NCI-H2107 treated with DMSO at 0.1 percent for 48 hours (cell line): Measurements from ENCODE around the gene ALPL.

ENCODE experiments used
- DNase-seq: peaks from one replicate; lab custom pipeline; 2025; ENCODE audit not compliant: unreplicated experiment; lab: John Stamatoyannopoulos, UW

Gene ALPL

DNA sequence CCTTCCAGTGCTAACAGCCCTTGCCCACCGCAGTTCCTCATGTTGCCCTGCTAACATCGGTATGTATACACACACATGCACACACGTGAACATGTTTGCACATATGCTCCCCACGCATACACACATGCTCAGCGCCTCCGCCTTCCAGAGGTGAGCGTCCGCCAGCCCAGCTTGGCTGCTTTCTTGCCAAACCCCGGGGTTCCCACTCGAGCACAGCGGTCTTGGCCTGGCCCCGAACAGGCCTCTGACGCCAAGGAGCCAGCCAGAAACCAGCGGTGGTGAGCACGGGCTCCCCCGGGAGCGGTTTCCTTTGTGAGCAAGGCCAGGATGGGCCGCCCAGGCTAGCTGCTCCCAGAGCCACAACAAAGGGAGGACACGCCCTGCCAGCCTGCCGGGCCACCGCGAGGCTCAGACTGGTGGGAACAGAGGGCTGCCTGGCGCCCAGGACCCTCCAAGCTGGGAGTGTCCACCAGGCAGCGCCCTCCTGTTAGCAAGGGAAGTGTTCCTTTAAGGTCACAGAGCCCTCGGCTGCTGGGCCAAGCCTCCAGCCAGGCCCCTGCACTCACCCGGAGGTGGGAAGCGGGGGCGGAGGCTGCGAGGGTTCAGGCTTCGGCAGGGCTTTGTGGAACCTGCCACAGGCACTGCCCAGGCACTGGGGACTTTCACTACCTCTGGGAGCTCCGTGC lies 65.4 kb downstream of the ALPL start:
- peak; percentile 69 for DNase-seq

DNA sequence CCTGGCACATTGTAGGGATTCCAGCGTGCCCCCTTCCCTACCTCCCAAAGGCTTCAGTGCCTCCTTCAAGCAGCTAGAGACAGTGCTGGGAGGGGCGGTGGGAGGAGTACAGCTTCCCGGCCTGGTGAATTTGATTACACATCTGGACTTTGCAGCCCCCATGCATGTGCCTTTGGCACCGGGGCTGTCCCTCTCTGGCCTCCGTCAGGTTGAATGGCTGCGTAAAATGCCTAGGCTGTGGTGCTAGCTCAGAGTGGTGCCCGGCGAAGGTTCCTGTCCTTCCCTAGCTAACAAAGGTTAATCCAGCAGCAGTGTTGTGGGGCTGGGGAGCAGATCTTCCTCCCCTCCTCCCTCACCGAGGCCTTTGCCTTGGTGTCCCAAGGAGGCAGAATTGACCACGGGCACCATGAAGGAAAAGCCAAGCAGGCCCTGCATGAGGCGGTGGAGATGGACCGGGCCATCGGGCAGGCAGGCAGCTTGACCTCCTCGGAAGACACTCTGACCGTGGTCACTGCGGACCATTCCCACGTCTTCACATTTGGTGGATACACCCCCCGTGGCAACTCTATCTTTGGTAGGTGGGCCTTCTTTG lies 66.2 kb downstream of the ALPL start:
- DNase-seq = no peak

DNA sequence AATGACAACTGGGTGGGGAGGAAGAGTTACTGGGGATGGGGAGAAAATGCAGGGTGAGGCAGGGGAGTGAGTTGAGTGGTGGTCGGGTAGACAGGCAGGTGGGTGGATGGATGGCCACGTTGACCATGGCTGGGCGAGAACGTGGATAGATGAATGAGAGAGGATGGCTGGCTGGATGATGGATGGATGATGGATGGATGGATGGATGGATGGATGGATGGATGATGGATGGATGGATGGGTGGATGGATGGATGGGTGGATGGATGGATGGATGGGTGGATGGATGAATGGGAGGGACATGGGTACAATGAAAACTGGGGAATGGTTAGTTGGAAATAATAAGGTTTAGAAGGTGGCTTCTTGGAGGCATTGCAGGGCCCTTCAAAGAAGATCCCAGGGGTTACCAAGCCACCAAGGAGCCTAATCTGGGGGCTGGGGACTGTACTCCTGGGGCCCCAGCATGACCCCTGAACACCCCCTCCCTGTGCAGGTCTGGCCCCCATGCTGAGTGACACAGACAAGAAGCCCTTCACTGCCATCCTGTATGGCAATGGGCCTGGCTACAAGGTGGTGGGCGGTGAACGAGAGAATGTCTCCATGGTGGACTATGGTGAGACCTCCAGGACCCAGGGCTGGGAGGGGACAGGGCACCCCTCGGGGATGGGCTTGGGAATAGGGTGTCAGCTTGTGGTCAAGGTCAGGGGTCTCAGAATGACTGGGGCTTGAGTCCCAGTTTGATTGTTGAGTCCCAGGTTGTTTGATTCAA lies 67.0 kb downstream of the ALPL start:
- no peak for DNase-seq

DNA sequence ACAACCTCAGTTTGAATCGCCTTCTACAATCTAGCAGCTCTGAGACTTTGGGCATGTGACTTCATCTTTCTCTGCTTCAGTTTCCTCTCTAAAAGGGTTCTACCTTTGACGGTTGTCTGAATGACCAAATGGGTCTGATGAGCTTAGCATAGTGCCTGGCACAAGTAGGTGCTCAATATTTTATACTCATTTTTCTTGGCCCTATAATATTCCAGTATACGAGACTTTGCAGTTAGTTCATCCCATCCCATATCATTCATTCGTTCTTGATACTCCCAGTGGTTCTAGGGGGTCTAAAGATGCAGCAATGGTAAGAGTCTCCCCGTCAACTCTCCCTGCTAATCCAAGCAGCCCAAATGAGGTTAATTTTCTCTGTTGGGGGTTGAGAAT lies 67.6 kb downstream of the ALPL start:
- DNase-seq = no peak

DNA sequence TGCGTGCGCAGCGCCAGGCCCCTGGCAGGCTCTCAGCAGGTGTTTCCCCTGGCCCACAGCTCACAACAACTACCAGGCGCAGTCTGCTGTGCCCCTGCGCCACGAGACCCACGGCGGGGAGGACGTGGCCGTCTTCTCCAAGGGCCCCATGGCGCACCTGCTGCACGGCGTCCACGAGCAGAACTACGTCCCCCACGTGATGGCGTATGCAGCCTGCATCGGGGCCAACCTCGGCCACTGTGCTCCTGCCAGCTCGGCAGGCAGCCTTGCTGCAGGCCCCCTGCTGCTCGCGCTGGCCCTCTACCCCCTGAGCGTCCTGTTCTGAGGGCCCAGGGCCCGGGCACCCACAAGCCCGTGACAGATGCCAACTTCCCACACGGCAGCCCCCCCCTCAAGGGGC lies 68.1 kb downstream of the ALPL start:
- DNase-seq = no peak

DNA sequence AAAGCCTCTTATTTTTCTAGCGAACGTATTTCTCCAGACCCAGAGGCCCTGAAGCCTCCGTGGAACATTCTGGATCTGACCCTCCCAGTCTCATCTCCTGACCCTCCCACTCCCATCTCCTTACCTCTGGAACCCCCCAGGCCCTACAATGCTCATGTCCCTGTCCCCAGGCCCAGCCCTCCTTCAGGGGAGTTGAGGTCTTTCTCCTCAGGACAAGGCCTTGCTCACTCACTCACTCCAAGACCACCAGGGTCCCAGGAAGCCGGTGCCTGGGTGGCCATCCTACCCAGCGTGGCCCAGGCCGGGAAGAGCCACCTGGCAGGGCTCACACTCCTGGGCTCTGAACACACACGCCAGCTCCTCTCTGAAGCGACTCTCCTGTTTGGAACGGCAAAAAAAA lies 68.7 kb downstream of the ALPL start:
- DNase-seq = no peak

DNA sequence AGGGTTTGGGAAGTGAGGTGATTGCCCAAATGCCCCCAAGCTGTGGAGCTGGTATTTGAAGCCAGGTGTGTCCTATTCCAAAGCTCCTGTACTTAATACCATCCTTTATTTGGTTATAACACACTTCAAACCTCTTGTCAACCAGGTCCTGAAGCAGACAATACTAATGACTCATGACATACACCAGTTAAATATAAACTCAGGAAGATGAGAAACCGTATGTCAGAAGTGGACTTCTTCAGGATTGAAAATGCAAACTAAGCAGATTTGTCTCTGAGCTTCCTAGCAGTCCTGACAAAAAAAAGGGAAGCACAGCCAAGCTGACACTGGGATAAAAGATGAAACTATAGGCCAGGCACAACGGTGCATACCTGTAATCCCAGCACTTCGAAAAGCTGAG lies 70.6 kb downstream of the ALPL start:
- no peak for DNase-seq

DNA sequence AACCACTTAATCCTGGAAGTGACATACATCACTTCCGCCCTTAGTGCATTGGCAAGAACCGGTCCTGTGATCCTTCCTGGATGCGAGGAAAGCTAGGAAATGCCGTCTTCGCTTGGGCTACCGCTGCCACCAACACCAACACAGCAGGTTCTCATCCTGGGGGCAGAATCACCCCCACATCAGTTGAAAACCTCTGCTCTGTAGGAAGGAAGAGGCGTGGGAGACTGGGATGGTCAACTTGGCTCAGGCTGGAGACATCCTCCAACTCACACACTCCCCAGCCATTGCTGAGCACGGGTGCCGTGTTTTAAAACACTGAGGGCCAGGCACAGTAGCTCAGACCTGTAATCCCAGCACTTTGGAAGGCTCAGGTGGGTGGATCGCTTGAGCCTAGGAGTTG lies 74.9 kb downstream of the ALPL start:
- DNase-seq = no peak

DNA sequence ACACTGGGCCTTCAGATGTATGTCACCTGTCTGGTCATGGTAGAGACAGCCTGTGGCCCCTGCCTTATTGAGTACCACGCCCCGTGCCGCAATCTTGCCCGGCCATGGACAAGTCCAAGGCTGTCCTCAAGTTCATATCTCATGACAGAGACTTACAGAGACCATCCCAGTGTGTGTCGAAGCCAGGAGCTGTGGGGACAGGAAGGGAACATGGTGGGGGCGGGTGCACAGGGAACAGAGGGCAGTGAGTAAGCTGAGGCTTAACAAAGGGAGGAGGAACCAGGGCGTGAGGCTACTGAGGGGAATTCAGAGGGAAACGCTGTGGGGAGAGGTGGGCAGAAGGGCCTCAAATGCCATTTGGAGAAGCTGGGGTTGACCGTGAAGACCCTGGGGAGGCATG lies 75.8 kb downstream of the ALPL start:
- no peak for DNase-seq

DNA sequence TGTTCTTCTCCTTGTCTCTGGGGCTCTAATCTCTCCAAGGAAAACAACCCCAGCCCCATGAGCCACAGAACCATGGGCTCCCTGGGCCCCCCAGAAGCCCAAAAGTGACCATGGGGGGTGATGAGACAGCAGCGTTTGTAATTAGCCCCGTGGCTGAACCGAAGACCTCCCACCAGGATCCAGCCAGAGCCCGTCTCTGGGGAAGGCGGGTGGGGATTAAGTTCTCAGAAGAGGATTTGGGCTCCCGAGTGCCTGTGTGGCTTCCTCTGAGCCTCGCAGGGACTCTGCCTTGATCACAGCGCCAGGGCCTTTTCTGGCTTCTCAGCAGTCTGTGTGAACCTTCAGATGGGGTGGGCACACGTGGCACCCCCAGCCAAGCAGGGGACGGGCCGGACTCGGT lies 77.0 kb downstream of the ALPL start:
- no peak for DNase-seq

DNA sequence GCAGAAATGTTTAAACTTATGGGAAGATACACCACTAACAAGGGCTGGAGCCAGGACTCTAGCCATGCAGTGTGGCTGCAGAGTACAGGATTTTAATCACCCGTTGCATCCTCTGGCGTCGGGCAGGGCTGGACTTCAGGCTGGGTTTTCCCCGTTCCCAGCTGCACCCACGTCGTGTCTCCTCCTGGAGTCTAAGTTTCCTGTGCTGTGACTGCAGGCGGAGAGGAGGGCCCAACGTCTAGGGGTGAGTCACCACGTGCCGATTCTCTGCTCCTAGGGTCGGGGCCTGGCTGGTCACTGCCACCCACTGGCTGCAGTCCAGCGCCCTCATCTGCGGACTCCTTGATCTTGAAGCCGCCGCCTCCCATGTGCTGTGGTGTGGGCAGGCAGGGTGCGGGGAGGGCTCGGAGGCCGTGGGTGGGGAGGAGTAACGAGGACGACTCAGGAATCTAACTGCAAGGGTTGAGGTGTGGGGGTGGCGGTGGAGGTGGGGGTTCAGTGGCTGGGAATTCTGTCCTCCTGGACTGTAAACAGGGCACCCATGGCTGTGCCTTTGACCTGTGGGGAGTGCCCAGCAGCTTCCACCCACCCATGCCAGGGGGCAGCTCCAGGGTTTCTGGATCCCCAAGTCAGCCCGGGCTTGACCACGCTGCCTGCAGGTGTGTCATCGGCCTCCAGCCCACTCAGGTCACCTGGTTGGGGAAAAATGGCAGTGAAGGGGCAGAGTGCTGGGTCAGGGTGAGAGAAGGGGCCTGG lies 77.8 kb downstream of the ALPL start:
- DNase-seq = no peak

DNA sequence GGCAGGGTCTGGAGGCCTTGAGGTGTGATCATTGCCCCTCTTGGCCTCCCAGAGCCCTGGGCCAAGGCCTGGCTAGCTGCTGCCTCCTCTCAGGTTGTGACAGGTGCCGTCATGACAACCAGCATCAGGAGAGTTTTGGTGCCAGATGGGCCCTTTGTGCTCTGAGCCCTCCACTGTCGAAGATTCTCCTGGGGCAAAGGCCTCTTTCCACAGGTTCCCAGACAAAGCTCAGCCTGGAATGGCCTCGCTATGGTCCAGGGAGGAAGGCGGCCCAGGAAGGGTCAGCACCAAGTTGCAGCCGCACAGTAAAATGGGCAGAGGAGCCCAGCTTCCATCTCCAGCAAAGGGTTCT lies 78.4 kb downstream of the ALPL start:
- no peak for DNase-seq

DNA sequence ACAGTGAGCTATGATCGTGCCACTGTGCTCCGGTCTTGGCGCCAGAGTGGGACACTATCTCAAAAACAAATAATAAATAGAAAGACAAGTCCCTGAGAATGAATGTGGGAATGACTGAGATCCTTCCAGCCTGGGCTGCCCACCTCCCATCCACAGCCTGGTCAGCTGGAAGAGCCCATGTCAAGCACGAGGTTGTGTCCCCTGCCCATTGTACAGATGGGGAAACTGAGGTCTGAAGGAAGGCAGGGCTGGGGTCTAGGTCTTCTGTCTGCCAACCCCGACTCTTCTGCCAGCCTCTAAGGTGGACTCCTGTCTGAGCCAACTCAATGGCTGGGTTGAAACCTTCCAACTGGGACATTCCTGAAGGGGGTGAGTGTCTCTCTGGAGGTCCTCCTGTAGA lies 80.4 kb downstream of the ALPL start:
- no peak for DNase-seq

DNA sequence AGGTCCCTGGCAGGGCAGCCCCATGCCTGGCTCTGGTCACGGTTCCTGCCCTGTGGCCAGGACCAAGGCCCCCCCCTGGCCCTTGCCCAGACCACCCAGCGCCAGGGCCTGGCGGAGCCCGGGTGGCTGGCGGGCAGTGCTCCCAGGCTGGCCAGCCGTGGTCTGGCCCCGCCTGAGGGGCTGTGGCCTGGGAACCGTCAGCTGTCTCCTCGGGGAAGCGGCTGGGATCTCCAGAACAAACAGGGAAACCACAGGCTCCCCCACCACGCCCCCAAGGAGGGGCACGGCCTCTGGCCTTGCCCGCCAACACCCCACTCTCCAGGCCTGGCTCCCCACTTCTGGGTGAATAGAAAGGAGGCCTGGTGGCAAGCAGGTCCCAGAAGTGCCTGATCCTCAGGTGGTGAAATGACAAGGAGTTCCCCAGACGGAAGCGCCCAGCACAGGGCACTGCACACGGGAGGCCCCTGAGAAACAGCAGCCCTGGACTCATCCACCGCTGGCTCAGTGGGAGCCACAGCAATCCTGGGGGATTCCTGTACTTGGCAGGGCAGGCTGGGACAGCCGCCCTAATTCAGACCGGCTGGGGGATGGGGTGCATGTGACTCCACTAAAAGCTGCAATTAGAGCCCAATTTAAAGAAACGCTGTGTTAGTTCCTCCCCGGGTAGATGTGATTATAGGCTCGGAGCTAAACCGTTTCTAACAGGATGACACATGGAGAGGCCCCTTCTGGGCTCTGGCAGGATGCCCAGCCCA lies 81.1 kb downstream of the ALPL start:
- DNase-seq = no peak

DNA sequence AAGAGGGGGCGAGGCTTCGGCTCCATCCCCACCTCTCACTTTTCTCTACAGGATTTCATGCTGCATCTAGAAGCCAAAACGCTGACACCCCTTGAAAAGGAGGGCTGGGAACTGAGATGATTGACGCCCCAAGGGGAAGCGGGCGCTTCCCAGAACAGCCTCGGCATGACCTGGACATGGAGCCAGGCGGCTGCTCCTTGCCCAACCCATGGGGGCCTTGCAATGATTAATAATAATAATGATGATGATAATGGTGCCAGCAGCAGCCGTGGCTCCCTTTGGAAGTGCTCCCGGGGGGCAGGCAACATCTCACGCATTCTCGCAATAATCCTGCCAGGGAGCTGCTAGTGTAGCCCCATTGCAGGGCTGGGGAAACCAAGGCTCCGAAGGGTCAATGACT lies 81.7 kb downstream of the ALPL start:
- no peak for DNase-seq

DNA sequence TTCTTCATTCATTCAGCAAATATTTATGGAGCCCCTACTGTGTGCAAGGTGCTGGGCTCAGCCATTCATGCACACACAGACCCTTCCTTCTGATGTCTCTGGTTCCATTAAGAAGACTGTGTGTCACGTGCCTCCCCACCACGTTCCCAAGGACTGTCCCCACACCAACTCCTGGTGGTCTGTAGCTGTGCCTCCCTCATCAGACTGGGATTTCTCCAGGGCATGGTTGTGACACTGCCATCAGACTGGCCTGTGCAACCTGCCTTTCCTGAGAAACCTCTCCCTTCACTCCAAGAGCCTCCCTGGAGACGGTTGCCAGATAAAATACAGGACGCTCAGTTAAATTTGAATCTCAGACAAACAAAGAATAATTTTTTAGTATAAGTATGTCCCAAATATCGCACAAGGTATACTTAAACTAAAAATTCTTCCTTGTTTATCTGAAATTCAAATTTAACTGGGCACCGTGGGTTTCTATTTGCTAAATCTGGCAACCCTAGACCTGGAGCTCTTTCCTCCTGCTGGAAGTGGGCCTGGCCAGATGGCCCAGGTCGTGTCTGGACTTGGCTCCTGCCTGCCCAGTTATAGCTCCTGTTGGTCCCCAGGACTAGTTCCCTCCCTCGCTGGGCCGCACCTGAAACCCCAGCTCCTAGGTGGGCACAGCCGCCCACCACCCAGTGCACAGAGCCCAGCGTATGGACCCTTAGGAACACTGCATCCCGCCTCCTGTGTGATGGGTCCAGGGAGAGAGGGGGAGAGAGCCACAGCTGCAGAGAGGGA lies 83.1 kb downstream of the ALPL start:
- no peak for DNase-seq

DNA sequence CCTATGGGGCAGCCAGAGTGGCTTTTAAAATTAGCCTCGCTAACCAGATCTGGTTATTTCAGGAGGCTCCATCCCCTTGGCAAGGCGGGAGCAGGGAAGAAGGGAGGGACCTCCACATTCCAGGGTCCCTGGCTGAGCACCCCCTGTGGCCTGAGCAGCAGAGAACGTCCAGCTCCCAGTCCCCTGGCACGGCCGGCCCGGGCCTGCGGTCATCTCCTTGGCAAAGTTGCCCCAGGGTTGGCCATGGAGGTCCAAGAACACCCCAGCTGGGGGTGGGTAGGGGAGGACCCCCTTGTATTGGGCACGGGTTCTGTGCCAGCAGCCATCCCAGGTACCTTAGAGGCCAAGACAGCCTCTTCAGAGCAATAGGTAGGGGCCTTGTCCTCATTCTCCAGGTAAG lies 84.0 kb downstream of the ALPL start:
- no peak for DNase-seq

DNA sequence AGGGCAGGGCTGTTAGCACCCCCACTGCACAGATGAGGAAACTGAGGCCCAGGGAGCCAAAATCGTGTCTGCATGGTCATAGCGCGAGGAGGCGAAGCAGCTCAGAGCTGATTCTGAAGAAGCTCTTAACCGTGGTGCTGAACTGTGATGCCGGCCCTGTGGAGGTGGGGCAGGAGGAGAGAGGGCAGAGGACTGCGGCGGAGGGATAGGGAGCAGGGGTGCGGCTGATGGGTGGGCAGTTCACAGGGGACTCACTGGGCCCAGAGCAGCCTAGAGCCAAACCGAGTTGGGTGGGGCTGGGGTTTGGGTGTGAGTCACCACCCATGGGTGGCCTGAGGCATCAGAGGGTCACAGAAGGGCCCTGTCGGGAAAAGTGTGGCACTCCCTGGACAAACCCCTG lies 85.3 kb downstream of the ALPL start:
- DNase-seq = no peak

DNA sequence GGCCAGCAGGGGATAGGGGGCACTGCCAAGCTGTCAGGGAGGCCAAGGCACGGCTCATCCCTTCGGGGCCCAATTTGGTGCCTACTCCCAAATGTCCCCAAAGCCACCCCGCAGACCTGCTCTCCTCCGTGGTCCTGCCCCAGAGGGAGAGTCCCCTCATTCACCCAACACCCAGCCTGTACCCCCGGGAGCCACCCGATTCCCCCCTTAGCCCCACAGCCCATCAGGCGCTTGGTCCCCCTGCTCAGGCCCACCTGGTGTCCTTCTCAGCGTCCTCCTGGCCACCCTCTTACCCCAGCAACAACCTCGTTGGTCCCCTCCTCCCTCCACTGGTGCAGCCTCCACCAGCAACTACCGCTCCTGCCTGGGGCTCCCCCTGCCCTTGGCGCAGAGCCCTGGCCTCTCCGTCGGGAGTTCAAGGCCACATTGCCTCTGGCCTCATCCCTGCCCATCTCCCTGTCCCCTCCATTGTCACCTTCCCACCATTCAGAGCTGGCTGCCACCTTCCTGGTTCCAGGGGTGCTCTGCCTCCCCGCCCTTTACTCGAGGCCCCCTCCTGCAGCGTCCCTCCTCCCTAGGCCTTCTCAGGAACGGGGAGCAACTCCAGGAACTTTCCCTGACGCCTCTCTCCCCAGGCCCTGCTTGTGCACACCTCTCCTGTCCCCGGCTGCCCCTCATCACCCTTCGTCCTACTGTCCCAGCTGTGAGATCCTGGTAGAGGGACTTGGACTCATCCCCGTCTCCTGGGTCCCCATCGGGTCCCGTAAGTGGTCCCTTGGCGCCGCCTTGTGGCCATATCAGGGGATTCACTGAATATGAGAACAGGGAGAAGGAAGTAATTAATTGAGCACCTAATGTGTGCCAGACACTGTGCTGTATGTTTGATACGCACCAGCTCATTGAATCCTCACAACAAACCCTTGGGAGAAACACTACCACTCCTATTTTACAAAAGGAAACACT lies 86.0 kb downstream of the ALPL start:
- DNase-seq = no peak
